CD4-positive, alpha-beta T cell treated with Interleukin-2 at 100 ng/mL for 4 hours (primary cell): ENCODE measurements around the gene ZNF407.

ENCODE experiments used
- DNase-seq: peaks from one replicate; pipeline ENCODE4 v3.0.0-alpha.2; 2020; ENCODE audit warnings: low spot score

ZNF407 gene

GRCh38 chr18:74579496-74580065 is 18.1 kb upstream of the ZNF407 start:
- no peak for DNase-seq

- DNase-seq, result no peak
Measured at GRCh38 chr18:74582642-74583041, 15.0 kb upstream of the ZNF407 start.

GRCh38 chr18:74587441-74587840 is 10.2 kb upstream of the ZNF407 start:
- no peak for DNase-seq

GRCh38 chr18:74589021-74589420 is 8.6 kb upstream of the ZNF407 start:
- DNase-seq, result no peak

- no peak for DNase-seq
Measured at GRCh38 chr18:74589811-74590210, 7.9 kb upstream of the ZNF407 start.

GRCh38 chr18:74590671-74591070 is 7.0 kb upstream of the ZNF407 start:
- DNase-seq, result no peak

GRCh38 chr18:74595431-74595830 is 2.2 kb upstream of the ZNF407 start:
- DNase-seq, result no peak

GRCh38 chr18:74597034-74597661 is 522 bp upstream of the ZNF407 start:
- DNase-seq, result no peak

- DNase-seq, result peak; percentile 58
Measured at GRCh38 chr18:74598350-74599001, 806 bp downstream of the ZNF407 start.

- no peak for DNase-seq
Measured at GRCh38 chr18:74604361-74604760, 6.7 kb downstream of the ZNF407 start.

GRCh38 chr18:74604774-74605173 is 7.1 kb downstream of the ZNF407 start:
- no peak for DNase-seq

GRCh38 chr18:74608681-74609080 is 11.0 kb downstream of the ZNF407 start:
- no peak for DNase-seq

- no peak for DNase-seq
Measured at GRCh38 chr18:74609535-74609934, 11.9 kb downstream of the ZNF407 start.

- DNase-seq, result no peak
Measured at GRCh38 chr18:74610051-74610615, 12.5 kb downstream of the ZNF407 start.

- DNase-seq, result no peak
Measured at GRCh38 chr18:74610860-74611259, 13.2 kb downstream of the ZNF407 start.

- no peak for DNase-seq
Measured at GRCh38 chr18:74611765-74612164, 14.1 kb downstream of the ZNF407 start.

GRCh38 chr18:74613381-74613780 is 15.7 kb downstream of the ZNF407 start:
- DNase-seq, result no peak

- no peak for DNase-seq
Measured at GRCh38 chr18:74616494-74616893, 18.8 kb downstream of the ZNF407 start.

- no peak for DNase-seq
Measured at GRCh38 chr18:74617486-74617885, 19.8 kb downstream of the ZNF407 start.

- no peak for DNase-seq
Measured at GRCh38 chr18:74622072-74622471, 24.4 kb downstream of the ZNF407 start.

- peak; percentile 22 for DNase-seq
Measured at GRCh38 chr18:74623047-74623816, 25.6 kb downstream of the ZNF407 start.

- no peak for DNase-seq
Measured at GRCh38 chr18:74624466-74624865, 26.8 kb downstream of the ZNF407 start.

GRCh38 chr18:74625157-74625556 is 27.5 kb downstream of the ZNF407 start:
- no peak for DNase-seq
